Nephron (organoid): ENCODE results near the gene SELENOW.
"Not testable (repeated sequence)": the region's sequence is repeated elsewhere in the genome, so short reads cannot be mapped to it uniquely, and the experiment has no call there.

ENCODE experiments used
- H3K27ac Mint-ChIP-seq, 3 experiments: 2 replicates each; pipeline ENCODE4 v1.8.0; 2020; ENCODE audit warnings: mixed read lengths in 3 of 3, mild to moderate bottlenecking in 2 of 3, moderate library complexity in 1 of 3
- H3K27me3 Mint-ChIP-seq: 2 replicates; pipeline ENCODE4 v1.8.0; 2021; ENCODE audit warnings: low read depth, mild to moderate bottlenecking, moderate library complexity, mixed read lengths
- H3K36me3 Mint-ChIP-seq: 2 replicates; pipeline ENCODE4 v1.8.0; 2020; ENCODE audit warnings: low read depth, mixed read lengths
- H3K4me1 Mint-ChIP-seq: 2 replicates; pipeline ENCODE4 v1.8.0; 2020; ENCODE audit warnings: mixed read lengths
- H3K4me3 Mint-ChIP-seq, 3 experiments: 2 replicates each; pipeline ENCODE4 v1.8.0; 2020; ENCODE audit warnings: mild to moderate bottlenecking in 3 of 3, mixed read lengths in 3 of 3, moderate library complexity in 2 of 3
- H3K9me3 Mint-ChIP-seq: 2 replicates; pipeline ENCODE4 v1.8.0; 2020; ENCODE audit warnings: mixed read lengths
- TF ChIP-seq, protein P1 (sequence below), 3 experiments: fragments of 200-600 bp; sonication (generic); IDR thresholded peaks; one replicate each; pipeline ENCODE4 v1.5.0; 2021; ENCODE audit warnings: antibody characterized with exemption in 3 of 3; ENCODE audit not compliant: unreplicated experiment in 3 of 3

Gene SELENOW

DNA sequence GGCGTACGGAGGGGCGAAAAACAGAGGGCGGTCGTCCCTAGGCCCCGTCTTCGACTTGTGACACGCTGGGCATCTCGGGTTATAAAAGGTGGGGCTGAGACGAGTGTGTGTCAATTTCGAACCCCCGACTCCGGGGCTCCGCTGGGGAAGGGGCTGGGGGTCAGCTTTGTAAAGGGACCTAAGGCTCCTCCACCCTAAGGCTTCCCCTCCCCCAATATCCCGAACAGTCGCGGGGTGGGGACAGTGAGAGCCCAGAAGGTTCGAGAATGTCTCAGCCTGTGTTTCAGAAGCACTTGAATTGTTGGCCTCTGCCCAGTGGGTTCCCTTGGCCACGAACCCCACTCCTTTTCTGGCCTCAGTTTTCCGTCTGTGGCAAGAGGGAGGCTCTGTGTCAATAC lies 450 bp downstream of the SELENOW start:
- Mint-ChIP-seq H3K27ac (peak overlapping the region; percentile 77 to 96 (median 94)), H3K4me3 (peak overlapping the region; percentile 95 to 97 (median 95)), H3K27me3 (no peaks in the 10 kb centered on the region), H3K36me3 (peaks cover 26% of the 10 kb centered on the region), H3K4me1 (peaks cover 36% of the 10 kb centered on the region), H3K9me3 (no peaks in the 10 kb centered on the region)
- TF ChIP-seq, protein P1, sequence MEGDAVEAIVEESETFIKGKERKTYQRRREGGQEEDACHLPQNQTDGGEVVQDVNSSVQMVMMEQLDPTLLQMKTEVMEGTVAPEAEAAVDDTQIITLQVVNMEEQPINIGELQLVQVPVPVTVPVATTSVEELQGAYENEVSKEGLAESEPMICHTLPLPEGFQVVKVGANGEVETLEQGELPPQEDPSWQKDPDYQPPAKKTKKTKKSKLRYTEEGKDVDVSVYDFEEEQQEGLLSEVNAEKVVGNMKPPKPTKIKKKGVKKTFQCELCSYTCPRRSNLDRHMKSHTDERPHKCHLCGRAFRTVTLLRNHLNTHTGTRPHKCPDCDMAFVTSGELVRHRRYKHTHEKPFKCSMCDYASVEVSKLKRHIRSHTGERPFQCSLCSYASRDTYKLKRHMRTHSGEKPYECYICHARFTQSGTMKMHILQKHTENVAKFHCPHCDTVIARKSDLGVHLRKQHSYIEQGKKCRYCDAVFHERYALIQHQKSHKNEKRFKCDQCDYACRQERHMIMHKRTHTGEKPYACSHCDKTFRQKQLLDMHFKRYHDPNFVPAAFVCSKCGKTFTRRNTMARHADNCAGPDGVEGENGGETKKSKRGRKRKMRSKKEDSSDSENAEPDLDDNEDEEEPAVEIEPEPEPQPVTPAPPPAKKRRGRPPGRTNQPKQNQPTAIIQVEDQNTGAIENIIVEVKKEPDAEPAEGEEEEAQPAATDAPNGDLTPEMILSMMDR (IDR thresholded peaks at IDR 0.05; ENCODE audit: unreplicated experiment in 3 of 3) = no peak

DNA sequence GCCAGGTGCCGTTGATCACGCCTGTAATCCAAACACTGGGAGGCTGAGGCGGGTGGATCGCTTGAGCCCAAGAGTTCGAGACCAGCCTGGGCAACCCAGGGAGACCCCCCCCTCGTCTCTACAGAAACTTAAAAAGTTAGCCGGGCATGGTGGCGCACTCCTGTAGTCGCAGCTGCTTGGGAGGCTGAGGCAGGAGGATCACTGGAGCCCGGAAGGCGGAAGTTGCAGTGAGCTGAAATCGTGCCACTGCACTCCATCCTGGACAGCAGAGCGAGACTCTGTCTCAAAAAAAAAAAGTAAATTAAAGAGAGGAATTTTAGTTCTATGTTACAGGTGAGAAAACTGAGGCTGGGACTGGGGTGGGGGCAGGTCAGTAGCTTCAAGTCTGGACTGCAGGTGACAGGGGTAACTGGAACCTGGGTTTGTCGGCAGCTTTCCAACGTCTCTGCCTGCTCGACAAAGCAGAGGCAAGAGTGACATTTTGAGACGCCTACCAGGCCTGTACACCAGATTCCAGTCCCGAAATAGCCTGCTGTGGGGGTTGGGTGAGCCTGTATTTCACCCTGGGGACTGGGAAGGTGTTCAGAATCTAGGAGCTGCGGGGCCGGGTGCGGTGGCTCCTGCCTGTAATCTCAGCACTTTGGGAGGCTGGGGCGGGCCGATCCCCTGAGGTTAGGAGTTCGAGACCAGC lies 1.2 kb downstream of the SELENOW start:
- TF ChIP-seq, protein P1 (IDR thresholded peaks at IDR 0.05; ENCODE audit: unreplicated experiment in 3 of 3) = no peak
- H3K9me3 Mint-ChIP-seq = no peaks in the 10 kb centered on the region
- H3K27me3 Mint-ChIP-seq = no peaks in the 10 kb centered on the region
- H3K4me1 Mint-ChIP-seq = peaks cover 41% of the 10 kb centered on the region
- H3K27ac Mint-ChIP-seq = peak overlapping the region; percentile 77 to 96 (median 94)
- peaks cover 33% of the 10 kb centered on the region for H3K36me3 Mint-ChIP-seq
- peak overlapping the region; percentile 95 to 97 (median 95) for H3K4me3 Mint-ChIP-seq

GRCh38 chr19:47780215-47780551 lies 1.7 kb downstream of the SELENOW start:
- Mint-ChIP-seq H3K4me3 (peak overlapping the region; percentile 95 to 97 (median 95)), H3K27me3 (no peaks in the 10 kb centered on the region), H3K27ac (peak overlapping the region; percentile 43 to 96 (median 60)), H3K36me3 (peaks cover 35% of the 10 kb centered on the region), H3K4me1 (peaks cover 41% of the 10 kb centered on the region), H3K9me3 (no peaks in the 10 kb centered on the region)
- TF ChIP-seq, protein P1 (IDR thresholded peaks at IDR 0.05; ENCODE audit: unreplicated experiment in 3 of 3) = no peak

GRCh38 chr19:47781590-47782262 lies 3.2 kb downstream of the SELENOW start:
- Mint-ChIP-seq H3K9me3 (no peaks in the 10 kb centered on the region), H3K27ac (peak overlapping the region; percentile 56 to 96 (median 58)), H3K4me3 (peak overlapping the region; percentile 27 to 95 (median 95)), H3K36me3 (peaks cover 39% of the 10 kb centered on the region), H3K4me1 (peaks cover 46% of the 10 kb centered on the region), H3K27me3 (peaks cover 3% of the 10 kb centered on the region)
- TF ChIP-seq, protein P1 (IDR thresholded peaks at IDR 0.05; ENCODE audit: unreplicated experiment in 3 of 3) = no peak

GRCh38 chr19:47786566-47786965 lies 8.1 kb downstream of the SELENOW start:
- Mint-ChIP-seq H3K4me3 (no peak overlapping the region), H3K27ac (peak overlapping the region; percentile 25 to 49 (median 45)), H3K4me1 (peaks cover 34% of the 10 kb centered on the region), H3K27me3 (peaks cover 6% of the 10 kb centered on the region), H3K36me3 (peaks cover 34% of the 10 kb centered on the region), H3K9me3 (no peaks in the 10 kb centered on the region)
- TF ChIP-seq, protein P1 (IDR thresholded peaks at IDR 0.05; ENCODE audit: unreplicated experiment in 3 of 3) = no peak

- not testable (repeated sequence) for H3K27me3 Mint-ChIP-seq, H3K9me3 Mint-ChIP-seq, H3K4me3 Mint-ChIP-seq, H3K27ac Mint-ChIP-seq
- Mint-ChIP-seq H3K4me1 (peaks cover 26% of the 10 kb centered on the region), H3K36me3 (peaks cover 27% of the 10 kb centered on the region)
These were observed 8.8 kb downstream of the SELENOW start for GRCh38 chr19:47787307-47787706.

- H3K36me3 Mint-ChIP-seq, H3K9me3 Mint-ChIP-seq, H3K27me3 Mint-ChIP-seq, H3K4me3 Mint-ChIP-seq, H3K27ac Mint-ChIP-seq: not testable (repeated sequence)
- peaks cover 11% of the 10 kb centered on the region for H3K4me1 Mint-ChIP-seq
These were observed 11.3 kb downstream of the SELENOW start for GRCh38 chr19:47789811-47790210.
